ENCODE results near the gene GIT2. TPM values are rescaled to one million over a fixed set of nuclear protein-coding genes. Genes with fewer than 3 reads are reported as not detected.

The GIT2 gene
- total and polyA plus RNA-seq, 10 of the 15 experiments (the other 5 are each of a cell fraction or from before 2014, with no cell fraction given): 9.1 to 49.9 (median 43.9) TPM

DNA sequence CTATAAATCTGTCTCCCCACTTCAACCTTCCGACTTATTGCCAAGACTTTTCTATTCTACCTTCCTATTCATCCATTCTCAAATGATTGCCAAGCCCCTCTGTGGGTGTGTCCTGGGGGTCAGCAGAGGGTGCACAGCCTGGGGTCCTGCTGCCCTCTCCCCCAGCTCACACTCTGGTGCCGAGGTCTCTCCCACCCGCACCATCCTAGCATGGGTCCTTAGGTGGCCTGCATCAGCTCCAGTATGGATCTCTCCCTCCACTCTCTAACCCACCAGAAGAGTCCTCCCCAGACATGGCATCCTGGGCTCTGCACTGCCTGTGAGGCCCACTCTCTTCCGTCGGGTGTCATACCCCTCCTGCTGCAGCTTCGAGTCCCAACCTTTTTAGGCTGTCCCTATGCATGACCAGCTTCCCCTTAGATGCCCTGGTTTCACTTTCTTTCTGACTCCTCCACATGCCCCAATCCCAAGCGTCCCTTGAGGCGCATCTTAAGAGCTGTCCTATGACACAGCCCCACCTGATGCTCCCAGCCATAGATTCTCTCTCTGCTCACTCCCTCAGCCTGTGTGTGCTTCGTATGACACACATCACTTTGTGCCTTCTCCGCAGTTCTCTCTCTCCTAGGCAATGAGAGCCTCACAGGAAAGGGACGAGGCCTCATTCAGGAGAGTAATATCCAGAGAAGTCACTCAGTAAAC lies 43.9 kb downstream of the GIT2 start:
- no peaks in the 10 kb centered on the region for H3K9me3 ChIP-seq (replicated peaks; ENCODE audit: control insufficient read depth, insufficient read depth, low read length)
- FAIRE-seq (peak; percentile 68), ATAC-seq (peak; percentile 83), DNase-seq (ENCODE audit: low read depth, low spot score) (peak; percentile 34)
- in situ Hi-C loops (cut with MboI) (no loop called here), intact Hi-C loops (cut with micrococcal nuclease; ENCODE audit: unreplicated experiment) (no loop called here)
- CTCF ChIA-PET: interaction anchor here (0.9 kb wide), 1 partner anchor 46 kb away, joined by 4 read pairs; no protein-coding TSS in a partner anchor
- peaks cover 11% of the 10 kb centered on the region; the same call in 1 of the 2 replicates for H3K4me1 ChIP-seq (ENCODE audit: control insufficient read depth, insufficient read depth, low read length)
- no peak overlapping the region for H3K4me2 ChIP-seq (ENCODE audit: control insufficient read depth, insufficient read depth)
- no peak overlapping the region for H3K27ac ChIP-seq (ENCODE audit: control insufficient read depth, insufficient read depth)
- TF ChIP-seq MEF2A (IDR thresholded peaks at IDR 0.05; ENCODE audit: insufficient read depth, low read depth, low read length) (no peak), LARP7 (IDR thresholded peaks at IDR 0.05) (no peak), JUND (IDR thresholded peaks at IDR 0.05; ENCODE audit: low read depth, low read length) (0 out of 2 replicates have a peak, but pooled peaks have one; percentile 26), EED (IDR thresholded peaks at IDR 0.05; ENCODE audit: low read depth) (peak; percentile 58; the same call in 1 of the 2 replicates), POU2F2 (IDR thresholded peaks at IDR 0.05; ENCODE audit: borderline replicate concordance, low read depth, low read length) (0 out of 3 replicates have a peak, but pooled peaks have one; percentile 9), JUNB (IDR thresholded peaks at IDR 0.05) (peak; percentile 66), SRF (IDR thresholded peaks at IDR 0.05; ENCODE audit: low read depth in 2 of 2, low read length in 2 of 2) (peak in 1 of 2 experiments; percentile 51; a peak in 1 of 4 replicates), NBN (IDR thresholded peaks at IDR 0.05) (no peak)
- TF ChIP-seq, protein P1, sequence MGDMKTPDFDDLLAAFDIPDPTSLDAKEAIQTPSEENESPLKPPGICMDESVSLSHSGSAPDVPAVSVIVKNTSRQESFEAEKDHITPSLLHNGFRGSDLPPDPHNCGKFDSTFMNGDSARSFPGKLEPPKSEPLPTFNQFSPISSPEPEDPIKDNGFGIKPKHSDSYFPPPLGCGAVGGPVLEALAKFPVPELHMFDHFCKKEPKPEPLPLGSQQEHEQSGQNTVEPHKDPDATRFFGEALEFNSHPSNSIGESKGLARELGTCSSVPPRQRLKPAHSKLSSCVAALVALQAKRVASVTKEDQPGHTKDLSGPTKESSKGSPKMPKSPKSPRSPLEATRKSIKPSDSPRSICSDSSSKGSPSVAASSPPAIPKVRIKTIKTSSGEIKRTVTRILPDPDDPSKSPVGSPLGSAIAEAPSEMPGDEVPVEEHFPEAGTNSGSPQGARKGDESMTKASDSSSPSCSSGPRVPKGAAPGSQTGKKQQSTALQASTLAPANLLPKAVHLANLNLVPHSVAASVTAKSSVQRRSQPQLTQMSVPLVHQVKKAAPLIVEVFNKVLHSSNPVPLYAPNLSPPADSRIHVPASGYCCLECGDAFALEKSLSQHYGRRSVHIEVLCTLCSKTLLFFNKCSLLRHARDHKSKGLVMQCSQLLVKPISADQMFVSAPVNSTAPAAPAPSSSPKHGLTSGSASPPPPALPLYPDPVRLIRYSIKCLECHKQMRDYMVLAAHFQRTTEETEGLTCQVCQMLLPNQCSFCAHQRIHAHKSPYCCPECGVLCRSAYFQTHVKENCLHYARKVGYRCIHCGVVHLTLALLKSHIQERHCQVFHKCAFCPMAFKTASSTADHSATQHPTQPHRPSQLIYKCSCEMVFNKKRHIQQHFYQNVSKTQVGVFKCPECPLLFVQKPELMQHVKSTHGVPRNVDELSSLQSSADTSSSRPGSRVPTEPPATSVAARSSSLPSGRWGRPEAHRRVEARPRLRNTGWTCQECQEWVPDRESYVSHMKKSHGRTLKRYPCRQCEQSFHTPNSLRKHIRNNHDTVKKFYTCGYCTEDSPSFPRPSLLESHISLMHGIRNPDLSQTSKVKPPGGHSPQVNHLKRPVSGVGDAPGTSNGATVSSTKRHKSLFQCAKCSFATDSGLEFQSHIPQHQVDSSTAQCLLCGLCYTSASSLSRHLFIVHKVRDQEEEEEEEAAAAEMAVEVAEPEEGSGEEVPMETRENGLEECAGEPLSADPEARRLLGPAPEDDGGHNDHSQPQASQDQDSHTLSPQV (IDR thresholded peaks at IDR 0.05): no peak
- TF ChIP-seq, protein P2, sequence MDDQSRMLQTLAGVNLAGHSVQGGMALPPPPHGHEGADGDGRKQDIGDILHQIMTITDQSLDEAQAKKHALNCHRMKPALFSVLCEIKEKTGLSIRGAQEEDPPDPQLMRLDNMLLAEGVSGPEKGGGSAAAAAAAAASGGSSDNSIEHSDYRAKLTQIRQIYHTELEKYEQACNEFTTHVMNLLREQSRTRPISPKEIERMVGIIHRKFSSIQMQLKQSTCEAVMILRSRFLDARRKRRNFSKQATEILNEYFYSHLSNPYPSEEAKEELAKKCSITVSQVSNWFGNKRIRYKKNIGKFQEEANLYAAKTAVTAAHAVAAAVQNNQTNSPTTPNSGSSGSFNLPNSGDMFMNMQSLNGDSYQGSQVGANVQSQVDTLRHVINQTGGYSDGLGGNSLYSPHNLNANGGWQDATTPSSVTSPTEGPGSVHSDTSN (IDR thresholded peaks at IDR 0.05; ENCODE audit: insufficient replicate concordance, low read depth, low read length): no peak
- H3K4me3 ChIP-seq: no peak overlapping the region
- RAD21 ChIA-PET (ENCODE audit: unreplicated experiment): no interaction called here
- no peak overlapping the region for H3K9ac ChIP-seq (ENCODE audit: control insufficient read depth, insufficient read depth, low read length)
- no TSS peak for BruUV-seq (replicated peaks)
- no peaks in the 10 kb centered on the region for H3K79me2 ChIP-seq (ENCODE audit: control insufficient read depth, insufficient read depth, low read length)
- H2AFZ ChIP-seq (ENCODE audit: control insufficient read depth, low read depth, low read length): no peak overlapping the region
- POLR2A ChIA-PET: interaction anchor here (1.3 kb wide), 1 partner anchor 9 kb away, joined by 3 read pairs; no protein-coding TSS in a partner anchor
- H3K36me3 ChIP-seq (ENCODE audit: control insufficient read depth in 2 of 2, insufficient read depth in 2 of 2, low read length in 1 of 2): peaks cover 23 to 31% of the 10 kb centered on the region in 2 experiments
- SMC1A ChIA-PET (ENCODE audit: uncharacterized antibody, unreplicated experiment): interaction anchor here (0.9 to 1.0 kb wide), 4 partner anchors 9 to 68 kb away, joined by 3 read pairs; no protein-coding TSS in a partner anchor
- no peaks in the 10 kb centered on the region for H4K20me1 ChIP-seq (ENCODE audit: control insufficient read depth, insufficient read depth)
- WGBS (ENCODE audit: insufficient coverage, insufficient replicate concordance, low lambda C conversion rate, missing lambda C conversion rate): 30% methylated on average over 11 of the region's 11 CpGs
- no peaks in the 10 kb centered on the region for H3K27me3 ChIP-seq (replicated peaks in 1 of 2; ENCODE audit: control insufficient read depth in 2 of 2, insufficient read depth in 2 of 2, low read length in 1 of 2)
